HG03103 (cell line): ENCODE results near the gene LDHAL6B.
"Not testable (repeated sequence)": the region's sequence is repeated elsewhere in the genome, so short reads cannot be mapped to it uniquely, and the experiment has no call there.

Experiments used
- ATAC-seq: cut with Tn5 transposase; IDR thresholded peaks from one replicate; pipeline ENCODE4 v1.9.1; 2021; ENCODE audit warnings: low read depth; ENCODE audit not compliant: unreplicated experiment

LDHAL6B gene

GRCh38 chr15:59206623-59207183 is at the start of gene LDHAL6B:
Gene LDHAL6B, plus strand, starts transcription at chr15:59206843. Its CDS starts 98 bp downstream, at chr15:59206941.
- no peak for ATAC-seq

- no peak for ATAC-seq
Observed at GRCh38 chr15:59157396-59157795, 49.2 kb upstream of the LDHAL6B start.

DNA sequence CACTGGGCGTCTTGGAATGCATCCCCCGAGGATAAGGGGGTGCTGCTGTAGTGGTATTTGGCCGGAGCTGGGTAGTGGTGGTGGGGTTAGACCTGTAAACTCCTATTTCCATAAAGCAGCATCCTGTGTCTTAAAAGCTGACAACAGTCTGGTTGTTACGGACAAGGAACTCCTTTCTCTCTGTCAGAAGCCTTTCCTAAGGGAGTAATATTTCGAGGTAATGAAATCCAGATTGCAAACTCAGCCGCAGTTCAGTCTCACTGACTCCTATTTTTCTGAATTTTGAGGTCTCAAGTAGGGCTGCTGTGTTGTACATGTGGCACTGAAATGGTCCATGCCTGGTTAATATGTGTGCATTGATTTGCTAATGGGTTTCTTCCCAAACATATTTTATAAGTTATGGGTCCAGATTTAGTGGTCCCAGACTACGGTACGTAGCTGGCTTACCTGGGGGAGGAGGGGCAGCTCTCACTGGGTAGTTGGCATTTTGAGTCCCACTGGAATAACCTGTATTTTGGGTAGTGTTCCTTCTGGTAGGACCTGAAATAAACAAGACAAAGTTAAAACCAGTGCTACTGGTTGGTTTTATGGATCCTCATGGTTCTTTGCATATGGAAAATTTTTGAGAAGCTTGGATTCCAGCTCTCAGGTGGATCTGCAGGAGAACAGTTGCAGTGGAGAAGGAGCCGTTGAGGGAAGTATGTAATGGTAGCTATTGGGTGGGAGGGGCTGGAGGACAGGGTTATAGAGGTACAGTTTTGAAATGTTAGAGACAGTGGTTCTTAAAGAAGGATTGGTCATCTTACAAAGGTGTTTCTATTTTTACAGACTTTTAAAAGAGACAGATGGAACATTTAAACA is 48.6 kb upstream of the LDHAL6B start:
- no peak for ATAC-seq

GRCh38 chr15:59158701-59159034 is 48.0 kb upstream of the LDHAL6B start:
- no peak for ATAC-seq

DNA sequence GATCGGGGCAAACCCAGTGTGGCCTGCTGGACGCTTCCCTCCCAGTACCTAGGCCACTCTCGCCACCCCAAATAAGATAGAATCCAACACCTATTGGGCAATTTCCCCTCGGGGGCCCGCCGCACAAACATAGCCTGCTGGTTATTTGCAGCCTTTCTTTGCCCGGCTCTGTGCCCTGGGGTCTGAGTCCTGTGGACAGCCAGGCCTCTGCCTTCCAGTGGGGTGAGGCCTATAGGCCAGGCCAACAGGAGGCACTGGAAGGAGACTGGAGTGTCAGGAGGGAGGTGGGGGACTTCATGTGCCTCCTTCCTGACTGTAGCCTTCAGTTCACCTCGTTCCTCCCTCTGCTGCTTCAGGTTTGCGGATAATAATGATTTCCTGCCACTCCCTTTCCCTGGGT is 47.4 kb upstream of the LDHAL6B start:
- ATAC-seq, result no peak

- ATAC-seq, result no peak
Observed at GRCh38 chr15:59160880-59161593, 45.6 kb upstream of the LDHAL6B start.

DNA sequence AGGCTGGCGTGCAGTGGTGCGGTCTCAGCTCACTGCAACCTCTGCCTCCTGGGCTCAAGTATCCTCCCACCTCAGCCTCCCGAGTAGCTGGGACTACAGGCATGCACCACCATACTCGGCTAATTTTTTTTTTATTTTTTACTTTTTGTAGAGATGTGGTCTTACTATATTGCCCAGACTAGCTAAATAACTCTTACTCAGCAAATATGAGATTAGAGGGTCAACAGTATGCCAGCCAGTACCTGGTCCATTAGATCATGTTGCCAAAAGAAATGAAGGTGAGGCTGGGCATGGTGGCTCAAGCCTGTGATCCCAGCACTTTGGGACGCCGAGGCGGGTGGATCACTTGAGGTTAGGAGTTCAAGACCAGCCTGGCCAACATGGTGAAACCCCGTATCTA is 44.6 kb upstream of the LDHAL6B start:
- not testable (repeated sequence) for ATAC-seq

DNA sequence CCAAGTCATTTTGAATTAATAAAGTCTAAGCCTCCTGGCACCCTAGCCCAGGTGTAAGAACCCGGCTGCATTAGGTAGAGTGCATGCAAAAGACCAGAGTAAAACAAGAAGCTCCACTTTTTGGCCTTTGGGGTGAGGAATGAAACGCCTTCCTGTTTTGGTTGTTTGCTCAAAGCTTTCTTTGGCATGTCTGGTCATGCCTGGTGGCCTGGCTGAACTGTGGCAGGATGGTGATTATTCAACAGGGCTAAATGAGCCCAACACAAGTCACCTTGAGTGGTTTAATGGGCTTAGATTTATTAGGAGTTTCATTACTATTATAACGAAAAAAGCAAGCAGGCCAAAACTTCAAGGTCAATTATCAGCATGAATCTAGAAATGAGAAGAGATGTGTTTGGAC is 40.9 kb upstream of the LDHAL6B start:
- no peak for ATAC-seq

- no peak for ATAC-seq
Observed at GRCh38 chr15:59166166-59166565, 40.5 kb upstream of the LDHAL6B start.

DNA sequence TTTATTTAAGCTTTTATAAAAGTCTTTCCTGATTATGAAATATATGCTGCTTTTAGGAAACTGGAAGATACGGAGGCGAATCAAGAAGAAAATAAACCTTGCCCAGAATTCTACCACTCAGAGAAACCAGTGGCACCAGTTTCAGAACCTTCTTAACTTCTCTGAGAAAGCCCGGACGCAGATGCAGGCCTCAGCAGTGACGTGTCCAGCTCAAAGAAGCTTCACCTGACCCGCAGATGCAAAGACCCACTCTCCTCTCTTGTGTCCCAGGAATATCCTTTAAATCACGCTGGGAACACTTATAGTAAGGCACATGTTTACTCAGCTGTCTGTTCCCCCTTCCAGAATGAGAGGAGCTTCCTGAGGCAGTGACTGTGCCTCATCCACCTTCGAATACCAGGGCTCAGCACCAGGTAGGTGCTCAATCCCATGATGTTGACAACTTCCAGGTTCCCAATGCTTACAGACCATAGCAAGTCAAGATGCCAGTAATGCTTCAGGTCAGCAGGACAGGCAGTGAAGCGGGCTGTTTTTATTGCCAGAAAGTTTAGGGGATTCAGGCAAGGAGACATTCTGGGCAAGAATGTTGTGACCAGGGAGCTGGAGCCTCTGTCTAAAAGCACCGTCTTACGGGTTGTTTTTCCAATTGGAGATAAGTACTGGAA is 39.9 kb upstream of the LDHAL6B start:
- ATAC-seq, result no peak

DNA sequence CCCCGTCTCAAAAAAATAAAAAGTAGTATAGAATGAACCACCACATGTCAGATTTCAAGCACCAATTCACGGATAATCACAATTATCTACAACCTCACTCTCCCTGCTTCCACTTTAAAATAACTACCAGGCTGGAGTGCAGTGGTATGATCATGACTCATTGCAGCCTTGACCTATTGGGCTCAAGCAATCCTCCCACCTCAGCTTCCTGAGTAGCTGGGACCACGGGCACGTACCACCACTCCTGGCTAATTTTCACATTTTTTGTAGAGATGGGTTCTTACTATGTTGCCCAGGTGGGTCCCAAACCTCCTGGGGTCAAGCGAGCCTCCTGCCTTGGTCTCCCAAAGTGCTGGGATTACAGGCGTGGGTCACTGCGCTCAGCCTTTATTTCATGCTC is 38.1 kb upstream of the LDHAL6B start:
- ATAC-seq, result no peak

DNA sequence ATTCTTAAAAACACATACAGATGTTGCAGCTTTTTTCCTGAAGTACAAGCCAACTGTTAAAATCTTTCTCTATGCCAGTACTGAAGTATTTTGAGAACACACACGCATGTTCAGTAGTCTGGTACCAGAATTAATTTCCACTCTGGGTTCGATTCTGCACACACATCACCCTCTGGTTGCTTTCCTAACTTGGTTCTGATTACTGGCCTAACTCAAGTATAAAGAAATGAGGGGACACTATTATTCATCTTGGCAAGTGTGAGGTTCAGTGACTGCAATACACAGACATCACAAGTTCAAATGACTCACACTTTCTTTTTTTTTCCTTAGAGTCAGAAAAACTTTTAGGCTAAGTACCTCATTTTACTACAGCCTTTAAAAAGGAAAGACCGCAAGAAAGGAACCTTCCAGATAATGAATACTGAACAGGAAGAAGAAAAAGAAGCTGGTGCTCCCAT is 37.4 kb upstream of the LDHAL6B start:
- no peak for ATAC-seq

- no peak for ATAC-seq
Observed at GRCh38 chr15:59170295-59171066, 36.2 kb upstream of the LDHAL6B start.

DNA sequence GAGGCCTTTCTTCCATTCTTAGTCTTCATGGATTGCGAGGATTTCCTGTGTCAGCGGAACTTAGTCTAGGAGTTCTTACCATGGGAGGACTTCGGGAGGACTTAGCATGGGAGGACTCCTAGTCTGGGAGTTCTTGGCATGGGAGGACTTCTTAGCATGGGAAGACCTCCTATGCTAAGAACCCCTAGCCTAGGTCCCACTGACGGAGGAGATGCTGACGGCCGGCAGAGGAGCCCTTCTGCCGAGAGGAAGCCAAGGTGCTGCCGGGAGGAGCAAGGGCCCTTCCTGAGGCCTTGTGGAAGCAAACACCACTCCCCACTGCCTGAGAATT is 35.6 kb upstream of the LDHAL6B start:
- ATAC-seq, result no peak

- ATAC-seq, result no peak
Observed at GRCh38 chr15:59172289-59172901, 34.2 kb upstream of the LDHAL6B start.

DNA sequence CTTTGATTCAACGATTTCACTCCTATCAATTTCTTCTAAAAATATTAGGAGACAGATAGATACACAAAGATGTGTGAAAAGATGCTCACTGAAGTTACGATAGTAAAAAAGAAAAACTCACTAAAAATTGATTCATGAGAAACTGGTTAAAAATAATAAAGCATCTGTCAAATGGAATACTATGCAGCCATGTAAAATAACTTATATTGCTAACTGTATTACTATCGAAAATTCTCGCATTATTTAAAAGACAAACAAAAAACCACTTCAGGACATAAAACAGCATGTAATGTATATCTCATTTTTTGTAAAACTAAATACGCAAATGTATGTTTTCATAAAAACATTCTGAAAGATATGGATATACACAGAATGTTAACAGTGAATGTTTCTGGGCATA is 33.4 kb upstream of the LDHAL6B start:
- no peak for ATAC-seq

DNA sequence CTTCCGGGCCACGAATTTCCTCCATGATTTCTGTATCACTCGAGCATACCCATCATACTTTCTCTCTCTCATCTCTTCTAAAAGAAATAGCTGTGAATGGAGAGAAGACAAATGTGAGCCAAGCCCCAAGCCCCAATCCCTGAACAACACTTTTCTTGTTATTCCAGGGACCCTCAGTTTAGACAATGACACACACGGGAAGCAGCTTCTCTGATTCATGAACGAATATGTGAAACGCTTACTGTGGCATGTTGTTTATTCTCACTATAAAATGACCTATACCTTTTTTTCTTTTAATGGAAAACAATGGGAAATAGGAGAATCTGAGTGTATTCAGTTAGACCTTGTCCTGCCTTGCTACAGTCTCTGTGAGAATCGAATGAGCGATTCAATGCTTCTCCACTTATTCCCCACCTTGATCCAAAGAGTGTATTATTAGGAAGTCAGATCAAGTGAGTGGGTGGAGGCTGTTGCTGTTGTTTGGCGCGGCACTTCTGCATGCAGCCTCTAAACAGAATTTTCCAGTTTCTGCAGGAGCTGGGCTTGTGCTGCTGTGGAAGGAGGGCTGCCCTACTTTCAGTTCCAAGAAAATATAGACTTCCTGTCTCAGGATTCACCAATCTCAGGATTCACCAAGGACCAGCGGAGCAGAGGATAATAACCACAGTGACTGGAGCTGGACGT is 32.4 kb upstream of the LDHAL6B start:
- no peak for ATAC-seq

- ATAC-seq, result no peak
Observed at GRCh38 chr15:59174835-59175831, 31.5 kb upstream of the LDHAL6B start.
